BE2C (cell line): ENCODE measurements around the gene ZG16B.

Experiments used
- DNase-seq: peaks from one replicate; pipeline ENCODE4 v3.0.0-alpha.2; 2020
- H3K27me3 ChIP-seq: fragments of 250-450 bp; sonication (Bioruptor Pico); 2 replicates; pipeline ENCODE4 v1.5.1; 2020; ENCODE audit warnings: mild to moderate bottlenecking
- H3K36me3 ChIP-seq: fragments of 250-450 bp; sonication (Bioruptor Pico); 2 replicates; pipeline ENCODE4 v1.5.1; 2020; ENCODE audit warnings: mild to moderate bottlenecking
- H3K4me1 ChIP-seq: fragments of 250-450 bp; sonication (Bioruptor Pico); 2 replicates; pipeline ENCODE4 v1.5.1; 2020
- H3K4me3 ChIP-seq: 2 replicates; pipeline ENCODE4 v1.5.1; 2011; ENCODE audit warnings: low read depth, low read length
- H3K9me3 ChIP-seq: fragments of 250-450 bp; sonication (Bioruptor Pico); 2 replicates; pipeline ENCODE4 v1.5.1; 2020
- TF ChIP-seq, protein P1 (sequence below): IDR thresholded peaks from 2 replicates; pipeline ENCODE4 v1.5.1; 2012; ENCODE audit warnings: mild to moderate bottlenecking, low read depth, low read length

ZG16B gene

DNA sequence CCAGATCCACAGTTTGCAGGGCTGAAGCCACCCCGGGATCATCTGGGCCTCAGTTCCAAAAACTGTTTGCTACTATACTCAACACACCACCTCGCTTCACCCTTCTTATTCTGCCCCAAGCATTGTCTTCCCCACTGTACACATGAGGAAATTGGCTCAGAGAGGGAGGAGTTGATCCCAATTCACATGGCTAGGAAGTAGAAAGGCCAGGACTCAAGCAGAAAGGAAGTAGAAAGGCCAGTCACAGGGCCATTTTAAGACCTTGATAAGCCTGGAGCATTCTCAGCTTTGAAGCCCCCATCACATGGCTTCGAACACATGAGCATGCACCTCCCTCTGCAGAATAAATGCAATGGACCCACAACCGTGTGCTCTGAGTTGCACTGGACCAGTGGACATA lies 35.5 kb downstream of the ZG16B start:
- H3K9me3 ChIP-seq = no peaks in the 10 kb centered on the region
- no peaks in the 10 kb centered on the region for H3K4me1 ChIP-seq
- H3K27me3 ChIP-seq = peaks cover 18% of the 10 kb centered on the region
- H3K4me3 ChIP-seq = no peak overlapping the region
- no peaks in the 10 kb centered on the region for H3K36me3 ChIP-seq
- TF ChIP-seq, protein P1, sequence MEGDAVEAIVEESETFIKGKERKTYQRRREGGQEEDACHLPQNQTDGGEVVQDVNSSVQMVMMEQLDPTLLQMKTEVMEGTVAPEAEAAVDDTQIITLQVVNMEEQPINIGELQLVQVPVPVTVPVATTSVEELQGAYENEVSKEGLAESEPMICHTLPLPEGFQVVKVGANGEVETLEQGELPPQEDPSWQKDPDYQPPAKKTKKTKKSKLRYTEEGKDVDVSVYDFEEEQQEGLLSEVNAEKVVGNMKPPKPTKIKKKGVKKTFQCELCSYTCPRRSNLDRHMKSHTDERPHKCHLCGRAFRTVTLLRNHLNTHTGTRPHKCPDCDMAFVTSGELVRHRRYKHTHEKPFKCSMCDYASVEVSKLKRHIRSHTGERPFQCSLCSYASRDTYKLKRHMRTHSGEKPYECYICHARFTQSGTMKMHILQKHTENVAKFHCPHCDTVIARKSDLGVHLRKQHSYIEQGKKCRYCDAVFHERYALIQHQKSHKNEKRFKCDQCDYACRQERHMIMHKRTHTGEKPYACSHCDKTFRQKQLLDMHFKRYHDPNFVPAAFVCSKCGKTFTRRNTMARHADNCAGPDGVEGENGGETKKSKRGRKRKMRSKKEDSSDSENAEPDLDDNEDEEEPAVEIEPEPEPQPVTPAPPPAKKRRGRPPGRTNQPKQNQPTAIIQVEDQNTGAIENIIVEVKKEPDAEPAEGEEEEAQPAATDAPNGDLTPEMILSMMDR = no peak
- DNase-seq = no peak

- Histone ChIP-seq H3K4me3 (no peak overlapping the region), H3K27me3 (peaks cover 14% of the 10 kb centered on the region), H3K36me3 (no peaks in the 10 kb centered on the region), H3K4me1 (no peaks in the 10 kb centered on the region), H3K9me3 (no peaks in the 10 kb centered on the region)
- TF ChIP-seq, protein P1 = no peak
- no peak for DNase-seq
These were observed 36.3 kb downstream of the ZG16B start for GRCh38 chr16:2866431-2866830.

- Histone ChIP-seq H3K36me3 (no peaks in the 10 kb centered on the region), H3K9me3 (no peaks in the 10 kb centered on the region), H3K4me3 (peak overlapping the region; percentile 77), H3K4me1 (no peaks in the 10 kb centered on the region), H3K27me3 (peaks cover 16% of the 10 kb centered on the region)
- TF ChIP-seq, protein P1 = no peak
- DNase-seq = no peak
These were observed 37.5 kb downstream of the ZG16B start for GRCh38 chr16:2867661-2867986.

DNA sequence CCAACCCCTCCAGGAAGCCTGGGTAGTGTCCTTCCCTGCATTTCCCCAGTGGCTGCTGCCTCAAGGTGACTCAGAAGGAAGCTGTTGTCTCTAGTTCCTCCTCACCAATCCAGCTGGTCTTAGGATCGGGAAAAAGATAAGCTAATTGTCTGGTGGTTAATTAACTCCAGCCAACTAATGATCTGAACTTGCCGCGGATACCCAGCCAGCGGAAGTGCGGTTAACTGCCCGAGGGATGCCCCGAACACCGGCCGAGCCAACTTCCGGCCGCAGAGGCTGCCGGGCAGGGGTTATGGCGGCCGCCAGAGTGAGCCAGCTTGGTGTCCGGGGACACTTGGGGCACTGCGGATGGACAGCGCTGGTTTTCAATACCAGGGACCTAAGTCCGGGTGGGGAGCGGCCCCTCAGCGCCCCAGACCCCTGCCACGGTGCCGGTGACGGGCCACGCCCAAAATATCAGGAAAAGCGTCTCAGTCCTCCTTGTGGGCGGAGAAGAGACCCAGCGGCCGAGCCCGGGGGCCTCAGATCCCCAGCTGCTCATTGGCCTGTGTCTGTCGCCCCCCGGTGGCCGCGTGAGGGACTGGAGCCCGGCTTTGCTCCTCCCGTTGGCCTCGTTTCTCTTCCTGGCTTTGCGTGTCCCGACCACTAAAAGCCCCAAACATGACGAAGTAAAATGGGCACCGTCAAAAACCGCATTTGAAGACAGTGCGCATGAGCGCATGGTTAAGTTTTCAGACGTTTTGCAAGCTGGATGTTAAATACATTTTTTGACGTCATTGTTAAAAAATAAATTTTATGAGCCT lies 38.1 kb downstream of the ZG16B start:
- TF ChIP-seq, protein P1 = peak; percentile 92
- Histone ChIP-seq H3K27me3 (peaks cover 16% of the 10 kb centered on the region), H3K9me3 (no peaks in the 10 kb centered on the region), H3K36me3 (no peaks in the 10 kb centered on the region), H3K4me1 (no peaks in the 10 kb centered on the region), H3K4me3 (peak overlapping the region; percentile 77)
- peak; percentile 96 for DNase-seq

GRCh38 chr16:2871926-2872325 lies 41.8 kb downstream of the ZG16B start:
- Histone ChIP-seq H3K36me3 (no peaks in the 10 kb centered on the region), H3K9me3 (no peaks in the 10 kb centered on the region), H3K4me3 (no peak overlapping the region), H3K4me1 (no peaks in the 10 kb centered on the region), H3K27me3 (peaks cover 12% of the 10 kb centered on the region; the same call in 1 of the 2 replicates)
- TF ChIP-seq, protein P1 = no peak
- no peak for DNase-seq

DNA sequence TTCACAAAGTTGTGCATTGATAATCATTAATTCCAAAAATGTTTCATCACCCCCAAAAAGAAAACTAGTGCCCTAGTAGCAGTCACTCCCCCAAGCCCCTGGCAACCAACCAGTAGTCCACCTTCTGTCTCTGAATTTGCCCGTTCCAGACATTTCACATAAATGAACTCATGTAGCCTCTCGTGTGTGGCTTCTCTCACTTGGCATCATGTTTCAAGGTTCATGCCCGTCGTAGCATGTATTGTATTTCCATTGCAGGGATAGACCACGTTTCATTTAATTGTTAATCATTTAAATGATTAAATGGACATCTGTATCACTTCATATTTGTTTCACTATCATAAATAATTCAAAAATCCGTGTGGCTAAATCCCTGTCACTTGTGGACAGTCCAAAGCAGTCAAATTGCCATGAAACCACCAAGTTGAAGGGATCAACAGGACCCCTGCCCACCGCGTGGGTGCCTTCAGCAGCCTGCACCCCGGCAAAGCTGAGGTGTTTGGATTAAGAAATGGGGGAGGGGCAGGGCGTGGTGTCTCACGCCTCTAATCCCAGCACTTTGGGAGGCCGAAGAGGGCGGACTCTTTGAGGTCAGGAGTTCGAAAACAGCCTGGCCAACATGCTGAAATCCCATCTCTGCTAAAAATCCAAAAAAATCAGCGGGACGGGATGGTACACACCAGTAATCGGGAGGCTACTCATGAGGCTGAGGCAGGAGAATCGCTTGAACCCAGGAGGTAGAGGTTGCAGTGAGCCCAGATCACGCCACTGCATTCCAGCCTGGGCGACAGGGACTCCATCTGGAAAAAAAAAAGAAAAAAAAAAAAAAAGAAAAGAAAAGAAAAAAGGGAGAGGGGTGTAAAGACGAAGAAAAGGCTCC lies 44.2 kb downstream of the ZG16B start:
- Histone ChIP-seq H3K9me3 (no peaks in the 10 kb centered on the region), H3K4me3 (no peak overlapping the region), H3K27me3 (peaks cover 12% of the 10 kb centered on the region; the same call in 1 of the 2 replicates), H3K36me3 (no peaks in the 10 kb centered on the region), H3K4me1 (no peaks in the 10 kb centered on the region)
- TF ChIP-seq, protein P1 = no peak
- DNase-seq = no peak
